Peyer's patch (tissue), 4 donors: Measurements from ENCODE around the gene GRIA4. TPM values are rescaled to one million over a fixed set of nuclear protein-coding genes. Genes with fewer than 3 reads are reported as not detected.
"Not testable (repeated sequence)": the region's sequence is repeated elsewhere in the genome, so short reads cannot be mapped to it uniquely, and the experiment has no call there.

Experiments used
- DNase-seq, 3 donors: peaks; one replicate each; pipeline ENCODE4 v3.0.0-alpha.2; 2017 to 2019
- H3K27ac ChIP-seq, 4 donors: fragments of 200-600 bp; sonication (generic); one replicate each; pipeline ENCODE4 v1.5.1; 2016 to 2019
- H3K27me3 ChIP-seq, 2 donors: fragments of 200-600 bp; sonication (generic); one replicate each; pipeline ENCODE4 v1.5.1; 2019
- H3K36me3 ChIP-seq, 3 donors: fragments of 200-600 bp; sonication (generic); one replicate each; pipeline ENCODE4 v1.5.1; 2016 to 2019
- H3K4me1 ChIP-seq, 4 donors: fragments of 200-600 bp; sonication (generic); one replicate each; pipeline ENCODE4 v1.5.1; 2016 to 2019
- H3K4me3 ChIP-seq, 4 donors: fragments of 200-600 bp; sonication (generic); 1 replicate in 3 of 4; 2 replicates in 1 of 4; pipeline ENCODE4 v1.5.1; 2016 to 2019; ENCODE audit warnings: mild to moderate bottlenecking in 1 of 4
- H3K9me3 ChIP-seq, 4 donors: fragments of 200-600 bp; sonication (generic); one replicate each; pipeline ENCODE4 v1.5.1; 2016 to 2019; ENCODE audit warnings: mild to moderate bottlenecking in 1 of 4
- CTCF ChIP-seq, 6 experiments: fragments of 450-650 bp in 4 of 6; fragments of 200-600 bp in 2 of 6; sonication (generic) in 1 of 6; IDR thresholded peaks; one replicate each; pipeline ENCODE4 v1.5.1; 2017 to 2019; ENCODE audit warnings: antibody characterized with exemption in 6 of 6, mild to moderate bottlenecking in 3 of 6, moderate library complexity in 1 of 6
- POLR2A ChIP-seq, 2 donors: fragments of 450-650 bp; IDR thresholded peaks; one replicate each; pipeline ENCODE4 v1.5.1; 2017; ENCODE audit warnings: antibody characterized with exemption in 2 of 2, mild to moderate bottlenecking in 2 of 2, moderate library complexity in 2 of 2
- total RNA-seq, 4 donors: library from RNA; depleted of rRNA; stranded (reverse); fragments of >200 nt; gene quantifications; one replicate each; pipeline ENCODE4 v1.1.0, GENCODE V29; 2016

GRIA4 gene
- total RNA-seq, 4 donors from 2014 or later = 9.9 to 87.8 (median 36.6) TPM

- Histone ChIP-seq H3K27ac (no peak overlapping the region), H3K27me3 (no peaks in the 10 kb centered on the region), H3K36me3 (no peaks in the 10 kb centered on the region), H3K4me3 (no peak overlapping the region), H3K4me1 (no peaks in the 10 kb centered on the region), H3K9me3 (no peaks in the 10 kb centered on the region)
- no peak for DNase-seq
- no peak for TF ChIP-seq POLR2A (IDR thresholded peaks at IDR 0.05)
- TF ChIP-seq CTCF (IDR thresholded peaks at IDR 0.05) = no peak
These were observed 165.0 kb downstream of the GRIA4 start for GRCh38 chr11:105774899-105775298.

GRCh38 chr11:105780781-105781525 is 171.1 kb downstream of the GRIA4 start:
- Histone ChIP-seq H3K4me3 (no peak overlapping the region), H3K27ac (no peak overlapping the region), H3K9me3 (no peaks in the 10 kb centered on the region), H3K36me3 (no peaks in the 10 kb centered on the region), H3K27me3 (no peaks in the 10 kb centered on the region), H3K4me1 (no peaks in the 10 kb centered on the region)
- DNase-seq = no peak
- TF ChIP-seq CTCF (IDR thresholded peaks at IDR 0.05) (no peak), POLR2A (IDR thresholded peaks at IDR 0.05) (no peak)

GRCh38 chr11:105781807-105782206 is 171.9 kb downstream of the GRIA4 start:
- Histone ChIP-seq H3K27me3 (no peaks in the 10 kb centered on the region), H3K36me3 (no peaks in the 10 kb centered on the region), H3K4me1 (no peaks in the 10 kb centered on the region), H3K4me3 (no peak overlapping the region), H3K27ac (no peak overlapping the region), H3K9me3 (no peaks in the 10 kb centered on the region)
- TF ChIP-seq CTCF (IDR thresholded peaks at IDR 0.05) = no peak
- no peak for TF ChIP-seq POLR2A (IDR thresholded peaks at IDR 0.05)
- DNase-seq = no peak

GRCh38 chr11:105783216-105783615 is 173.3 kb downstream of the GRIA4 start:
- no peaks in the 10 kb centered on the region for H3K4me1 ChIP-seq
- no peaks in the 10 kb centered on the region for H3K9me3 ChIP-seq
- DNase-seq = no peak
- H3K27ac ChIP-seq = no peak overlapping the region
- H3K27me3 ChIP-seq = no peaks in the 10 kb centered on the region
- H3K36me3 ChIP-seq = no peaks in the 10 kb centered on the region
- no peak for TF ChIP-seq CTCF (IDR thresholded peaks at IDR 0.05)
- no peak for TF ChIP-seq POLR2A (IDR thresholded peaks at IDR 0.05)
- no peak overlapping the region for H3K4me3 ChIP-seq

GRCh38 chr11:105785850-105786249 is 176.0 kb downstream of the GRIA4 start:
- H3K27ac ChIP-seq, H3K4me1 ChIP-seq, DNase-seq, H3K4me3 ChIP-seq, H3K27me3 ChIP-seq, H3K36me3 ChIP-seq, H3K9me3 ChIP-seq: not testable (repeated sequence)

- H3K27me3 ChIP-seq = no peaks in the 10 kb centered on the region
- no peaks in the 10 kb centered on the region for H3K36me3 ChIP-seq
- DNase-seq = no peak
- H3K4me3 ChIP-seq = no peak overlapping the region
- no peaks in the 10 kb centered on the region for H3K4me1 ChIP-seq
- H3K9me3 ChIP-seq = no peaks in the 10 kb centered on the region
- TF ChIP-seq POLR2A (IDR thresholded peaks at IDR 0.05) (no peak), CTCF (IDR thresholded peaks at IDR 0.05) (no peak)
- H3K27ac ChIP-seq = no peak overlapping the region
These were observed 176.9 kb downstream of the GRIA4 start for GRCh38 chr11:105786741-105787140.
